Lung microvascular endothelial cell (primary cell): ENCODE measurements around the gene CLIC3. TPM values are rescaled to one million over a fixed set of nuclear protein-coding genes. Genes with fewer than 3 reads are reported as not detected.

Experiments used
- DNase-seq, 2 donors: peaks; one replicate each; pipeline versions ENCODE4 v3.0.0 to v3.0.0-alpha.2; 2010; ENCODE audit warnings: low read depth in 2 of 2
- total RNA-seq: library from RNA; depleted of rRNA; stranded (reverse); fragments of >200 nt; gene quantifications from 2 replicates; pipeline ENCODE4 v1.2.1, GENCODE V29; 2014

The CLIC3 gene
- total RNA-seq, 1 donor from 2014 or later = not detected

DNA sequence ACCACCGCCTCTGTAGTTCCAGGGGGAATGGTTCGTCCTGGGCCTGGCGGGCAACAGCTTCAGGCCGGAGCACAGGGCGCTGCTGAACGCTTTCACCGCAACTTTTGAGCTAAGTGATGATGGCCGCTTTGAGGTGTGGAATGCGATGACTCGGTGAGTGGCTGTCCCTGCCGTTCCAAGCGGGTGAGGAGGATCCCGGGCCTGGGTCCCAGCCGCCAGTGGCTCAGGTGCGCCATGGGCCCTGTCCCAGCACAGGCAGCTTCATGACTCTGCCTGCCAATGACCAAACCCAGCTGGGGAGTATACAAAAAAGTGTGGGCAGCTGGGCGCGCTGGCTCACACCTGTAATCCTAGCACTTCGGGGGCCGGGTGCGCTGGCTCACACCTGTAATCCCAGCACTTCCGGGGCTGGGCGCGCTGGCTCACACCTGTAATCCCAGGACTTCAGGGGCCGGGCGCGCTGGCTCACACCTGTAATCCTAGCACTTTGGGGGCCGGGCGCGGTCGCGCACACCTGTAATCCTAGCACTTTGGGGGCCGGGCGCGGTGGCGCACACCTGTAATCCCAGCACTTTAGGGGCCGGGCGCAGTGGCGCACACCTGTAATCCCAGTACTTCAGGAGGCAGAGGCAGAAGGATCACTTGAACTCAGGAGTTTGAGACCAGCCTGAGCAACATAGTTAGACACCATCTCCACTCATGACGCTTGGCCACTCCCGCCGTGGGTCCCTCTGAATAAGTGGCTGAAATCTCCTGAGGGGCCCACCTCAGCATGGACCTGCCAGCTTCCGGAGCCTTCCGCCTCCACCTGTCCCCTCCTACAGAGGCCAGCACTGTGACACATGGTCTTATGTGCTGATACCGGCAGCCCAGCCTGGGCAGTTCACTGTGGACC, 43.2 kb downstream of the CLIC3 start:
- DNase-seq = no peak

- no peak for DNase-seq
These were observed 44.0 kb downstream of the CLIC3 start for GRCh38 chr9:136952321-136952850.

GRCh38 chr9:136951541-136952320, 44.6 kb downstream of the CLIC3 start, which contains the start of gene LCN12:
Gene LCN12, plus strand, starts transcription at chr9:136952273. Its CDS starts 55 bp downstream, at chr9:136952328.
- no peak for DNase-seq

- DNase-seq = no peak
These were observed 45.6 kb downstream of the CLIC3 start for GRCh38 chr9:136950656-136951276.

- DNase-seq = peak; percentile 83 to 95
These were observed 46.3 kb downstream of the CLIC3 start for GRCh38 chr9:136949817-136950655.

DNA sequence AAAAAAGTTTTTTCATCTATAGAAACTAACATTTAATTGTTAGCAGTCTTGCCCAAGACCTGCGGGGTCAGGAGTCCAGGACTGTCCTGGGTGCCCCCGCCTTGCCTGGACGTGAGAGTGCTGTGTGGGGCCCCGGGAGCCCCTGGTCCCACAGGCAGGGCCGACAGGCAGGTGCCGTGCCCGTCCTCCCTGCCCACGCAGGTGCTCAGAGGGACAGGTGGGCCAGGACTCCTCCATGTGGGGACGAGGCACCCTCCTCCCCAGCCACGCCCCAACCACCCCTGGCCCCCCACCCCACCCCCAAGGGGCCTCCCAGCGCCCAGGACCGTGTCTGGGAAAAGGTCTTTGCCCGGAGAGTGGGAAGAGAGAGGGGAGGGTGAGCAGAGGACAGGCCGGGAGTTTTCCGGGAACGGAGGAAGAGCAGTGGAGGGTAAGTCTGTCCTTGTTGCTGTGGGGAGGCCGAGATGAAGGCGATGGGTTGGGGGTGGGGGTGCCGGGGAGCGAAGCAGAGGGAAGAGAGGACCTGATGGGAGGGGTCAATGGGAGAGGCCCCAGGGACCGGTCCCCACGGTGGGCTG, 47.0 kb downstream of the CLIC3 start:
- DNase-seq = no peak

DNA sequence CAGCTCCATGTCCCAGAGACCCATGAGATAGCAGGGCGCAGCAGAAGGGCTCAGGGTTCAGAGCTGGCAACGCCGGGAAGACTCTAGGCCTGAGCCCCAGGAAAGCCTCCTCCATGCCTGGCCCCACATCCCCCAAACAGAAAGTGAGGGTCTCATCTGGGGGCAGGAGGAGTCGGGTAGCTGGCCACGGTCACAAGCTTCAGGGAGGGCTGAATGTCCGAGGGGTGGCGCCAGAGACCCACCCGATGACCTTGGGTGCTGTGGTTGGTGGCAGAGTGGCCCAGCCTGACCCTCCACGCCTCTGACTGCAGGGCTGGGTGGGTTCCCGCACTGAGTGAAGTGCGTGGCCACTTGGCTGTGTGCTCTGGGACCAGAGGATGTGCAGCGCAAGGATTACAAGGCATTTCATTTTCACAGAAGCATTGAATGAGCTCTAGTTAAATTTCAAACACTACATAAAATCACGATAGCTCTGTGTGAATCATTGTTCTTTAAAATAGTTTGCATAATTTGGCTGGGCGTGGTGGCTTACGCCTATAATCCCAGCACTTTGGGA, 48.3 kb downstream of the CLIC3 start:
- peak; percentile 43 to 68 for DNase-seq

DNA sequence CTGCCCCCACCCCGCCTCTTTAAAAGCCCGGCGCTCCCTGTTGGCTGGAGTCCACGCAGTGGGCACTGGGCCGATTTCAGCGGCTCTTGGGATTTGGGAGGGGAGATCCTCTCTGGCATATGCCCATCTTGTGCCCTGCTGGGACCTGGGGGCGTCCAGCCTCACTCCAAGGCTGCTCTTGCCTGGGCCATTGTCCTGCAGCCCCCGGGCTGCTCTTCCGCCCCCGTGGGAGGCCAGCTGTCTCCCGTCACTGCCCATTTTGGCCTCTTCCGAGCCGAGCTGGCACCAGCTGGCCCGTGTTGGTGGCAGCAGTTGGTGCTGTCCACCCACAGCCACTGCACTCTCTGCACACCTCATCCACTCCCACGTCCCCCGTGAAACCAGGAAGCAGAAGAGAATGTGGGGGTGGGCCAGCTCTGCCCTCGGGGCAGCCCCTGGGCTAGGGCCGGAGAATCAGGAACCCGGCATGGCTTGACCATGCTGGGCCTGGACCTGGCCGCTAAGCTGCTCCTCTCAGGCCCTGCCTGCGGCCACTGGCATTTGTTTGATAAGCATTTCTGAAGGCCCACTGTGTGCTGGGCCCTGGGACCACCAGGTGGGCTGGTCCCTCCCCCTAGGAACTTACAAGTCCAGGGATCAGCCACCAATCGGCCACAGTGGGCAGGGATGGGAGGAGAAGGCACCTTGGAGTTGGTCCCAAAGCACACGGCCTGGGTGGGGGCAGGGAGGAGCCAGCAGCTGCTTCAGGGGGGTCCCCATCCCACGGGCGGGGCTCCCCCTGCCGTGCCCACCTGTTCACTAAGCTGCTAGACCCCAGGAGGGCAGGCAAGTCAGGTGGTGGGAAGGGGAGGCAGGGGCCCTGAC, 49.1 kb downstream of the CLIC3 start:
- DNase-seq = no peak

DNA sequence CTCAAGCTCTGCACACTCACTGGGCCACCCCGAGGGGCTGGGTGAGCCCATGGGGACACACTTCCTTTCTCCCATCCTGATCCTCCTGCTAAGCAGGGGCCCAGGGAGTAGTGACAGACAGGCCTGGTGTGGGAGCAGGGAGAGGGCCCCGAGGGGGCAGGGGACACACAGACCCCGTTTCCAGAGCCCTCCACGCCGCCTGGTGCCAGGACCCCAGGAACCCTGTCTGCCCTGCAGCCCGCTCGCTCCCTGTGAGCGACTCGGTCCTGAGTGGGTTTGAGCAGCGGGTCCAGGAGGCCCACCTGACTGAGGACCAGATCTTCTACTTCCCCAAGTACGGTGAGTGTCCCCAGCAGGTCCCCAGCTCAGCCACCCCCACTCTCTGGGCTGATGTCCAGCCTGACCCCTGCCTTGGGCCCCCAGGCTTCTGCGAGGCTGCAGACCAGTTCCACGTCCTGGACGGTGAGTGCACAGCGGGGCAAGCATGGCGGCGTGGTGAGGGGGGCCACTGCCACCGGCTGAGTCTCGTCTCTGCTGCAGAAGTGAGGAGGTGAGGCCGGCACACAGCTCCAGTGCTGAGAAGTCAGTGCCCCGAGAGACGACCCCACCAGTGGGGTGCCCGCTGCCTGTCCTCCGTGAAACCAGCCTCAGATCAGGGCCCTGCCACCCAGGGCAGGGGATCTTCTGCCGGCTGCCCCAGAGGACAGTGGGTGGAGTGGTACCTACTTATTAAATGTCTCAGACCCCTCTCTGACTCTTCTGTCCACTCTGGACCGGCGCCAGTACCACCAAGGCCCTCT, 49.9 kb downstream of the CLIC3 start:
- DNase-seq = no peak

- DNase-seq = no peak
These were observed 50.8 kb downstream of the CLIC3 start for GRCh38 chr9:136945333-136946227.

Other genes with a start within 250 kb of the CLIC3 start
- gene LCN6, start 248.0 kb downstream of the CLIC3 start, total RNA-seq = not detected in 2 replicates
- gene LCN8, start 238.3 kb downstream of the CLIC3 start, total RNA-seq = not detected in 2 replicates
- gene LCN15, start 232.1 kb downstream of the CLIC3 start, total RNA-seq = 0.22 TPM in 1 of 2 replicates, not detected in the other
- 65.4 and 66.7 TPM in 2 replicates for gene TMEM141, start 205.2 kb downstream of the CLIC3 start, total RNA-seq
- gene CCDC183, start 200.2 kb downstream of the CLIC3 start, total RNA-seq = 0.22 and 1.4 TPM in 2 replicates
- 43.8 and 47.7 TPM in 2 replicates for gene RABL6, start 188.6 kb downstream of the CLIC3 start, total RNA-seq
- 0.44 and 1.4 TPM in 2 replicates for gene AJM1, start 154.1 kb downstream of the CLIC3 start, total RNA-seq
- gene PHPT1, start 147.2 kb downstream of the CLIC3 start, total RNA-seq = 242 and 316 TPM in 2 replicates
- 0.65 and 2.0 TPM in 2 replicates for gene MAMDC4, start 144.2 kb downstream of the CLIC3 start, total RNA-seq
- gene EDF1, start 130.3 kb downstream of the CLIC3 start, total RNA-seq = 254 and 382 TPM in 2 replicates
- 10.9 and 14.7 TPM in 2 replicates for gene TRAF2, start 110.1 kb downstream of the CLIC3 start, total RNA-seq
- 115 and 192 TPM in 2 replicates for gene FBXW5, start 51.8 kb downstream of the CLIC3 start, total RNA-seq
- gene C8G, start 51.3 kb downstream of the CLIC3 start, total RNA-seq = 0.60 and 0.65 TPM in 2 replicates
- gene LCN12, start 44.3 kb downstream of the CLIC3 start, total RNA-seq = not detected in 2 replicates
- gene PTGDS, start 19.1 kb downstream of the CLIC3 start, total RNA-seq = 0.22 and 0.79 TPM in 2 replicates
- not detected in 2 replicates for gene LCNL1, start 13.6 kb downstream of the CLIC3 start, total RNA-seq
- 8.9 and 9.7 TPM in 2 replicates for gene PAXX, start 4.1 kb downstream of the CLIC3 start, total RNA-seq
- gene ABCA2, start 31.7 kb upstream of the CLIC3 start, total RNA-seq = 4.0 and 5.0 TPM in 2 replicates
- gene FUT7, start 35.5 kb upstream of the CLIC3 start, total RNA-seq = not detected in 2 replicates
- gene NPDC1, start 49.6 kb upstream of the CLIC3 start, total RNA-seq = 6.2 and 10.5 TPM in 2 replicates
- gene ENTPD2, start 57.5 kb upstream of the CLIC3 start, total RNA-seq = not detected in 2 replicates
- gene SAPCD2, start 74.0 kb upstream of the CLIC3 start, total RNA-seq = 1.4 and 5.9 TPM in 2 replicates
- 13.1 and 16.9 TPM in 2 replicates for gene UAP1L1, start 80.9 kb upstream of the CLIC3 start, total RNA-seq
- 38.3 and 43.4 TPM in 2 replicates for gene MAN1B1, start 90.4 kb upstream of the CLIC3 start, total RNA-seq
- 63.2 and 117 TPM in 2 replicates for gene DPP7, start 118.2 kb upstream of the CLIC3 start, total RNA-seq
- gene GRIN1, start 142.6 kb upstream of the CLIC3 start, total RNA-seq = under 0.01 and 0.22 TPM in 2 replicates
- gene LRRC26, start 173.5 kb upstream of the CLIC3 start, total RNA-seq = not detected in 2 replicates
- not detected in 2 replicates for gene TMEM210, start 175.5 kb upstream of the CLIC3 start, total RNA-seq
- 13.7 and 16.9 TPM in 2 replicates for gene ANAPC2, start 192.0 kb upstream of the CLIC3 start, total RNA-seq
- 85.4 and 97.4 TPM in 2 replicates for gene SSNA1, start 192.1 kb upstream of the CLIC3 start, total RNA-seq
- gene TPRN, start 204.2 kb upstream of the CLIC3 start, total RNA-seq = 2.6 TPM in 2 replicates
- 19.6 and 26.0 TPM in 2 replicates for gene TMEM203, start 209.1 kb upstream of the CLIC3 start, total RNA-seq
- gene NDOR1, start 209.1 kb upstream of the CLIC3 start, total RNA-seq = 2.2 and 2.4 TPM in 2 replicates
- 0.22 TPM in 1 of 2 replicates, not detected in the other for gene RNF208, start 225.7 kb upstream of the CLIC3 start, total RNA-seq
- under 0.01 and 0.20 TPM in 2 replicates for gene CYSRT1, start 228.6 kb upstream of the CLIC3 start, total RNA-seq
- under 0.01 TPM in 1 of 2 replicates, not detected in the other for gene RNF224, start 230.9 kb upstream of the CLIC3 start, total RNA-seq
- not detected in 2 replicates for gene SLC34A3, start 234.3 kb upstream of the CLIC3 start, total RNA-seq
- gene TUBB4B, start 244.7 kb upstream of the CLIC3 start, total RNA-seq = 103 and 110 TPM in 2 replicates